ENCODE measurements around the gene FMN1. TPM values are rescaled to one million over a fixed set of nuclear protein-coding genes. Genes with fewer than 3 reads are reported as not detected.

FMN1 gene
- polyA plus RNA-seq, 1 donor from 2014 or later = 0.40 TPM

DNA sequence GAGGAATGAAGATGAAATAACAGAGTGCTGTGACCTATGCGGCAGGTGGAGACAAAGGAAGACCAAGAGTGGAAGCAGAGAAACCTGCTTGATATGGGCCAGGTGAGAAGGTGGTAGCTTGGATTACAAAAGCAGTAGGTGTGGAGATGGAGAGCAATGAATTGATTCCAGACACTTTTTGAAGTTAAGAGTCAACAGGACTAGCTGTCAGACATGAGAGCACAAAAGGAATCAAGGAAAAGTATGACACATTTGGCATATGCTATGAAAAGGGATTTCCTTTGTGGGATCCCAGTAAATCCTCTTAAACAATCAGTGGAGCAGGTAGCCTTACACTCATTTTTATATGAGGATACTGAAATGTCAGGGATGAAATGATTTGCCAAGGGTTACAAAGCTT lies 316.2 kb downstream of the FMN1 start:
- H3K4me3 ChIP-seq (ENCODE audit: low read length) = no peak overlapping the region
- no peaks in the 10 kb centered on the region for H3K36me3 ChIP-seq (ENCODE audit: insufficient read depth, low read length)
- H4K20me1 ChIP-seq (ENCODE audit: insufficient read depth) = no peaks in the 10 kb centered on the region
- H3F3A ChIP-seq (ENCODE audit: insufficient read depth, low read length, poor library complexity, severe bottlenecking) = no peaks in the 10 kb centered on the region
- H3K9me2 ChIP-seq (ENCODE audit: insufficient read depth, low read length) = no peaks in the 10 kb centered on the region
- H3K4me2 ChIP-seq (ENCODE audit: low read length) = no peak overlapping the region
- no peaks in the 10 kb centered on the region for H3K79me2 ChIP-seq (replicated peaks; ENCODE audit: insufficient read depth, low read length)
- H2AFZ ChIP-seq (ENCODE audit: low read depth, low read length) = no peak overlapping the region
- H3K27me3 ChIP-seq (ENCODE audit: insufficient read depth, low read depth, low read length) = no peaks in the 10 kb centered on the region
- H3K27ac ChIP-seq (ENCODE audit: low read length) = no peak overlapping the region
- no peaks in the 10 kb centered on the region for H3K9me3 ChIP-seq (ENCODE audit: low read length)
- peak; percentile 21 for TF ChIP-seq POLR2AphosphoS5 (IDR thresholded peaks at IDR 0.05)
- TF ChIP-seq, protein P1, sequence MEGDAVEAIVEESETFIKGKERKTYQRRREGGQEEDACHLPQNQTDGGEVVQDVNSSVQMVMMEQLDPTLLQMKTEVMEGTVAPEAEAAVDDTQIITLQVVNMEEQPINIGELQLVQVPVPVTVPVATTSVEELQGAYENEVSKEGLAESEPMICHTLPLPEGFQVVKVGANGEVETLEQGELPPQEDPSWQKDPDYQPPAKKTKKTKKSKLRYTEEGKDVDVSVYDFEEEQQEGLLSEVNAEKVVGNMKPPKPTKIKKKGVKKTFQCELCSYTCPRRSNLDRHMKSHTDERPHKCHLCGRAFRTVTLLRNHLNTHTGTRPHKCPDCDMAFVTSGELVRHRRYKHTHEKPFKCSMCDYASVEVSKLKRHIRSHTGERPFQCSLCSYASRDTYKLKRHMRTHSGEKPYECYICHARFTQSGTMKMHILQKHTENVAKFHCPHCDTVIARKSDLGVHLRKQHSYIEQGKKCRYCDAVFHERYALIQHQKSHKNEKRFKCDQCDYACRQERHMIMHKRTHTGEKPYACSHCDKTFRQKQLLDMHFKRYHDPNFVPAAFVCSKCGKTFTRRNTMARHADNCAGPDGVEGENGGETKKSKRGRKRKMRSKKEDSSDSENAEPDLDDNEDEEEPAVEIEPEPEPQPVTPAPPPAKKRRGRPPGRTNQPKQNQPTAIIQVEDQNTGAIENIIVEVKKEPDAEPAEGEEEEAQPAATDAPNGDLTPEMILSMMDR (IDR thresholded peaks at IDR 0.05; ENCODE audit: poor library complexity, severe bottlenecking) = no peak
- no peak for TF ChIP-seq MXI1 (conservative IDR thresholded peaks at IDR 0.05; ENCODE audit: poor library complexity, severe bottlenecking)
- peak; percentile 61 for TF ChIP-seq EP300 (conservative IDR thresholded peaks at IDR 0.05; ENCODE audit: poor library complexity, severe bottlenecking)
- no peak overlapping the region for H3K9ac ChIP-seq (ENCODE audit: low read length)

DNA sequence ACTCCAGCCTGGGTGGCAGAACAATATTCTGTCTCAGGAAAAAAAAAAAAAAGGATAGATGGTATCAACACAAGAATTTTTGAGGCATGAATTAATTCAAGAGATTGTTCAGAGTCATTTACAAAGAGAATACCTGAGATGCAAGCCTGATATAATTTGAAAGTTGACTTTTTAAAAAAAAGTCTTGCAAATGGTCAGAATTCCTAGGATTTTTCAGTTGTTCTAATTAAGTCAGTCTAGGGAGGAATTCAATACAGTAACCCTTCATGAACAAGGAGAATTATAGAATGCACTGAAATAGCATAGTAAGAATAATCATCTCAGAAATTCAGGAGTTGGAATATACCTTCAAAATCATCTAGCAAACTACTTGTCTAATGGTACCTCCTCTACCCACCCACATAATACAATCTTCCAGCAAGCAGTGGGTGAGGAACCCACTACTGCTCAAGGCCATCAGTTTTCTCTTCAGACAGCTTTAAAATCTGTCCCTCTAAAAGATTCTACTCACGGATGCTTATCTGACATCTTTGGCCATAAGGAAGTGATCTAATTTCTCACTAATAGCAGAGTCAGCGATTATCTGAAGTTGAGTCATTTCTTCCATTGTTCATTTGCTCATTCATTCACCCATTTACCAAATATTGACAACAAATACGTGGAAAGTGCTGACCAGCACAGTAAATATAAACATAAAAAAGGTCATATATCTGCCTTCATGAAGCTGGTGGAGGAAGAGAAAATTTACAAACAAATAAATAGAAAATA lies 317.1 kb downstream of the FMN1 start:
- Histone ChIP-seq H3K4me2 (ENCODE audit: low read length) (no peak overlapping the region), H2AFZ (ENCODE audit: low read depth, low read length) (no peak overlapping the region), H3K4me3 (ENCODE audit: low read length) (no peak overlapping the region), H3K79me2 (replicated peaks; ENCODE audit: insufficient read depth, low read length) (no peaks in the 10 kb centered on the region), H3K9me2 (ENCODE audit: insufficient read depth, low read length) (no peaks in the 10 kb centered on the region), H3K27ac (ENCODE audit: low read length) (no peak overlapping the region), H3K9ac (ENCODE audit: low read length) (no peak overlapping the region), H3K36me3 (ENCODE audit: insufficient read depth, low read length) (no peaks in the 10 kb centered on the region), H3K27me3 (ENCODE audit: insufficient read depth, low read depth, low read length) (no peaks in the 10 kb centered on the region), H3K9me3 (ENCODE audit: low read length) (no peaks in the 10 kb centered on the region), H4K20me1 (ENCODE audit: insufficient read depth) (no peaks in the 10 kb centered on the region), H3F3A (ENCODE audit: insufficient read depth, low read length, poor library complexity, severe bottlenecking) (no peaks in the 10 kb centered on the region)
- TF ChIP-seq, protein P1 (IDR thresholded peaks at IDR 0.05; ENCODE audit: poor library complexity, severe bottlenecking) = no peak
- TF ChIP-seq, protein P2, sequence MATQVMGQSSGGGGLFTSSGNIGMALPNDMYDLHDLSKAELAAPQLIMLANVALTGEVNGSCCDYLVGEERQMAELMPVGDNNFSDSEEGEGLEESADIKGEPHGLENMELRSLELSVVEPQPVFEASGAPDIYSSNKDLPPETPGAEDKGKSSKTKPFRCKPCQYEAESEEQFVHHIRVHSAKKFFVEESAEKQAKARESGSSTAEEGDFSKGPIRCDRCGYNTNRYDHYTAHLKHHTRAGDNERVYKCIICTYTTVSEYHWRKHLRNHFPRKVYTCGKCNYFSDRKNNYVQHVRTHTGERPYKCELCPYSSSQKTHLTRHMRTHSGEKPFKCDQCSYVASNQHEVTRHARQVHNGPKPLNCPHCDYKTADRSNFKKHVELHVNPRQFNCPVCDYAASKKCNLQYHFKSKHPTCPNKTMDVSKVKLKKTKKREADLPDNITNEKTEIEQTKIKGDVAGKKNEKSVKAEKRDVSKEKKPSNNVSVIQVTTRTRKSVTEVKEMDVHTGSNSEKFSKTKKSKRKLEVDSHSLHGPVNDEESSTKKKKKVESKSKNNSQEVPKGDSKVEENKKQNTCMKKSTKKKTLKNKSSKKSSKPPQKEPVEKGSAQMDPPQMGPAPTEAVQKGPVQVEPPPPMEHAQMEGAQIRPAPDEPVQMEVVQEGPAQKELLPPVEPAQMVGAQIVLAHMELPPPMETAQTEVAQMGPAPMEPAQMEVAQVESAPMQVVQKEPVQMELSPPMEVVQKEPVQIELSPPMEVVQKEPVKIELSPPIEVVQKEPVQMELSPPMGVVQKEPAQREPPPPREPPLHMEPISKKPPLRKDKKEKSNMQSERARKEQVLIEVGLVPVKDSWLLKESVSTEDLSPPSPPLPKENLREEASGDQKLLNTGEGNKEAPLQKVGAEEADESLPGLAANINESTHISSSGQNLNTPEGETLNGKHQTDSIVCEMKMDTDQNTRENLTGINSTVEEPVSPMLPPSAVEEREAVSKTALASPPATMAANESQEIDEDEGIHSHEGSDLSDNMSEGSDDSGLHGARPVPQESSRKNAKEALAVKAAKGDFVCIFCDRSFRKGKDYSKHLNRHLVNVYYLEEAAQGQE (IDR thresholded peaks at IDR 0.05; ENCODE audit: borderline replicate concordance) = no peak
- TF ChIP-seq EZH2 (IDR thresholded peaks at IDR 0.05; ENCODE audit: borderline replicate concordance, insufficient read depth, low read length, poor library complexity, severe bottlenecking) (no peak), POLR2AphosphoS5 (IDR thresholded peaks at IDR 0.05) (no peak), EP300 (conservative IDR thresholded peaks at IDR 0.05; ENCODE audit: poor library complexity, severe bottlenecking) (no peak), SMC3 (conservative IDR thresholded peaks at IDR 0.05; ENCODE audit: poor library complexity) (no peak)
